IPS DF 6.9 (cell line): Measurements from ENCODE around the gene ASF1B.

Experiments
- DNase-seq: peaks from one replicate; pipeline ENCODE4 v3.0.0-alpha.2; 2013; ENCODE audit warnings: low read depth, low spot score
- H3K27ac ChIP-seq: one replicate; pipeline ENCODE4 v1.5.1; 2013; ENCODE audit warnings: low read length, control low read depth
- H3K27me3 ChIP-seq: 2 replicates; pipeline ENCODE4 v1.6.1; 2013; ENCODE audit warnings: mild to moderate bottlenecking, low read length; ENCODE audit not compliant: control insufficient read depth, insufficient read depth
- H3K36me3 ChIP-seq: 2 replicates; pipeline ENCODE4 v1.6.1; 2013; ENCODE audit warnings: low read length; ENCODE audit not compliant: control insufficient read depth, insufficient read depth
- H3K4me1 ChIP-seq: 2 replicates; pipeline ENCODE4 v1.6.1; 2013; ENCODE audit warnings: low read length; ENCODE audit not compliant: control insufficient read depth, insufficient read depth
- H3K4me3 ChIP-seq: 2 replicates; pipeline ENCODE4 v1.5.1; 2013; ENCODE audit warnings: mild to moderate bottlenecking, low read length
- H3K9me3 ChIP-seq: 2 replicates; pipeline ENCODE4 v1.6.1; 2013; ENCODE audit warnings: low read length, inconsistent platforms; ENCODE audit not compliant: control insufficient read depth, insufficient read depth
- WGBS: extraction: QIAGEN DNeasy Blood & Tissue Kit; methylation state at CpG from one replicate; pipeline ENCODE4 v1.1.7; 2013; ENCODE audit warnings: mixed read lengths, missing lambda C conversion rate; ENCODE audit not compliant: insufficient read length, insufficient coverage; 5-methylcytosine and 5-hydroxymethylcytosine counted together

Gene ASF1B

GRCh38 chr19:14118165-14119051 is 18.0 kb downstream of the ASF1B start:
- Histone ChIP-seq H3K27ac (no peak overlapping the region), H3K9me3 (no peaks in the 10 kb centered on the region), H3K4me1 (peaks cover 2% of the 10 kb centered on the region; the same call in 1 of the 2 replicates), H3K4me3 (peak overlapping the region; percentile 42; the same call in 1 of the 2 replicates), H3K27me3 (no peaks in the 10 kb centered on the region), H3K36me3 (0 out of 2 replicates have a peak, but pooled peaks cover 2% of the 10 kb centered on the region)
- no peak for DNase-seq
- WGBS, result no CpG with 5 or more reads among the region's 61 CpGs

GRCh38 chr19:14117668-14118164 is 18.7 kb downstream of the ASF1B start, which contains the start of gene PRKACA:
PRKACA (minus strand) TSS chr19:14117762; CDS start chr19:14117547, 215 bp downstream.
- WGBS, result no CpG with 5 or more reads among the region's 67 CpGs
- H3K27me3 ChIP-seq, result no peaks in the 10 kb centered on the region

GRCh38 chr19:14116918-14117578 is 19.3 kb downstream of the ASF1B start:
- no peaks in the 10 kb centered on the region for H3K27me3 ChIP-seq
- no peak overlapping the region for H3K27ac ChIP-seq
- no peaks in the 10 kb centered on the region for H3K9me3 ChIP-seq
- H3K4me1 ChIP-seq, result peaks cover 7% of the 10 kb centered on the region
- H3K4me3 ChIP-seq, result peak overlapping the region; percentile 76; the same call in 1 of the 2 replicates
- WGBS, result no CpG with 5 or more reads among the region's 33 CpGs
- 0 out of 2 replicates have a peak, but pooled peaks cover 2% of the 10 kb centered on the region for H3K36me3 ChIP-seq
- no peak for DNase-seq

More at GRCh38 chr19:14117668-14118164, 18.7 kb downstream of the ASF1B start, which contains the start of gene PRKACA:
- H3K9me3 ChIP-seq, result no peaks in the 10 kb centered on the region
- 0 out of 2 replicates have a peak, but pooled peaks cover 2% of the 10 kb centered on the region for H3K36me3 ChIP-seq
- H3K4me1 ChIP-seq, result peaks cover 4% of the 10 kb centered on the region; the same call in 1 of the 2 replicates
- peak; percentile 98 for DNase-seq
- H3K27ac ChIP-seq, result no peak within 1 kb of the TSS
- H3K4me3 ChIP-seq, result peak within 1 kb of the TSS; percentile 76; the same call in 1 of the 2 replicates

GRCh38 chr19:14116525-14116917 is 19.9 kb downstream of the ASF1B start:
- Histone ChIP-seq H3K27me3 (no peaks in the 10 kb centered on the region), H3K36me3 (0 out of 2 replicates have a peak, but pooled peaks cover 2% of the 10 kb centered on the region), H3K9me3 (no peaks in the 10 kb centered on the region), H3K27ac (no peak overlapping the region), H3K4me3 (no peak overlapping the region), H3K4me1 (peaks cover 7% of the 10 kb centered on the region)
- DNase-seq, result no peak
- no CpG with 5 or more reads among the region's 6 CpGs for WGBS

GRCh38 chr19:14115756-14116155 is 20.6 kb downstream of the ASF1B start:
- H3K36me3 ChIP-seq, result no peaks in the 10 kb centered on the region
- no peaks in the 10 kb centered on the region for H3K27me3 ChIP-seq
- WGBS, result no CpG with 5 or more reads among the region's 5 CpGs
- H3K27ac ChIP-seq, result no peak overlapping the region
- H3K4me3 ChIP-seq, result no peak overlapping the region
- H3K9me3 ChIP-seq, result no peaks in the 10 kb centered on the region
- peaks cover 7% of the 10 kb centered on the region for H3K4me1 ChIP-seq
- no peak for DNase-seq

- no peak for DNase-seq
- H3K36me3 ChIP-seq, result no peaks in the 10 kb centered on the region
- H3K4me1 ChIP-seq, result peaks cover 7% of the 10 kb centered on the region
- H3K4me3 ChIP-seq, result no peak overlapping the region
- H3K27ac ChIP-seq, result no peak overlapping the region
- WGBS, result no CpG with 5 or more reads among the region's 9 CpGs
- H3K9me3 ChIP-seq, result no peaks in the 10 kb centered on the region
- no peaks in the 10 kb centered on the region for H3K27me3 ChIP-seq
These were observed 21.5 kb downstream of the ASF1B start for GRCh38 chr19:14114854-14115253.

- Histone ChIP-seq H3K27me3 (no peaks in the 10 kb centered on the region), H3K27ac (no peak overlapping the region), H3K36me3 (no peaks in the 10 kb centered on the region), H3K9me3 (no peaks in the 10 kb centered on the region), H3K4me1 (peaks cover 7% of the 10 kb centered on the region), H3K4me3 (no peak overlapping the region)
- no CpG with 5 or more reads among the region's 7 CpGs for WGBS
- DNase-seq, result no peak
These were observed 21.9 kb downstream of the ASF1B start for GRCh38 chr19:14114439-14114838.

- DNase-seq, result no peak
- Histone ChIP-seq H3K9me3 (no peaks in the 10 kb centered on the region), H3K4me1 (peaks cover 7% of the 10 kb centered on the region), H3K27me3 (no peaks in the 10 kb centered on the region), H3K27ac (no peak overlapping the region), H3K36me3 (no peaks in the 10 kb centered on the region), H3K4me3 (no peak overlapping the region)
- no CpG with 5 or more reads among the region's 18 CpGs for WGBS
These were observed 22.5 kb downstream of the ASF1B start for GRCh38 chr19:14113762-14114414.

GRCh38 chr19:14112809-14113385 is 23.5 kb downstream of the ASF1B start:
- Histone ChIP-seq H3K27me3 (no peaks in the 10 kb centered on the region), H3K36me3 (no peaks in the 10 kb centered on the region), H3K4me1 (peaks cover 7% of the 10 kb centered on the region), H3K4me3 (no peak overlapping the region), H3K9me3 (no peaks in the 10 kb centered on the region), H3K27ac (no peak overlapping the region)
- DNase-seq, result no peak
- WGBS, result no CpG with 5 or more reads among the region's 12 CpGs
